ENCODE data around the gene ETV3. TPM values are rescaled to one million over a fixed set of nuclear protein-coding genes. Genes with fewer than 3 reads are reported as not detected.

The ETV3 gene
- total and polyA plus RNA-seq, 2 donors from 2014 or later, result 3.5 to 24.8 TPM

DNA sequence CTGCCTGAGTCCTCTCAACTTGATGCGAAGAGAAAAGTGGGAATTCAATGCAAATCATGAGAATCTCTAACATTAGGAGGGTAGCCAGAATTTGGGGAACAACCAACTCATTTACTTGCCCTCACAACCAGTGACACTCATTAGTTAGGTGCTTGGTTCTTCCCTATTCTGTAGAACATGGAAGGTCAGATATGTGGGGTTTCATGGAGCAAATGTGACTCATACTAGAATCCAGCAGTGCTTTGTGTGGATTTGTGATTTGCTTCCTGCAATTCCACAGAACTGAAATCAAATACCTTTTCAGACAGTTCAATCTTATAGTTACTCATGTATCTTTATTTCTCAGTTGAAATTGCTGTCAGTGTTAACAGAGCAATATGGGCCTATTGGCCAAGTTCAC lies 6.9 kb upstream of the ETV3 start:
- Histone ChIP-seq H3K27ac (ENCODE audit: low read depth in 2 of 2, low read length in 2 of 2) (no peak overlapping the region), H3K27me3 (ENCODE audit: control insufficient read depth, insufficient read depth, low read length) (no peaks in the 10 kb centered on the region), H3K9ac (ENCODE audit: low read length in 3 of 3) (no peak overlapping the region), H3K9me3 (ENCODE audit: control insufficient read depth in 2 of 3, insufficient read depth in 1 of 3, low read length in 3 of 3) (no peaks in the 10 kb centered on the region), H3K4me1 (ENCODE audit: control insufficient read depth in 2 of 3, insufficient read depth in 2 of 3, low read depth in 1 of 3, low read length in 3 of 3) (peaks cover 0 to 9% (median 3%) of the 10 kb centered on the region in 3 donors), H3K4me3 (ENCODE audit: low read length in 3 of 3) (no peak overlapping the region), H3K36me3 (ENCODE audit: control insufficient read depth in 2 of 3, insufficient read depth in 3 of 3, low read length in 3 of 3) (no peaks in the 10 kb centered on the region)
- TF ChIP-seq, protein P1, sequence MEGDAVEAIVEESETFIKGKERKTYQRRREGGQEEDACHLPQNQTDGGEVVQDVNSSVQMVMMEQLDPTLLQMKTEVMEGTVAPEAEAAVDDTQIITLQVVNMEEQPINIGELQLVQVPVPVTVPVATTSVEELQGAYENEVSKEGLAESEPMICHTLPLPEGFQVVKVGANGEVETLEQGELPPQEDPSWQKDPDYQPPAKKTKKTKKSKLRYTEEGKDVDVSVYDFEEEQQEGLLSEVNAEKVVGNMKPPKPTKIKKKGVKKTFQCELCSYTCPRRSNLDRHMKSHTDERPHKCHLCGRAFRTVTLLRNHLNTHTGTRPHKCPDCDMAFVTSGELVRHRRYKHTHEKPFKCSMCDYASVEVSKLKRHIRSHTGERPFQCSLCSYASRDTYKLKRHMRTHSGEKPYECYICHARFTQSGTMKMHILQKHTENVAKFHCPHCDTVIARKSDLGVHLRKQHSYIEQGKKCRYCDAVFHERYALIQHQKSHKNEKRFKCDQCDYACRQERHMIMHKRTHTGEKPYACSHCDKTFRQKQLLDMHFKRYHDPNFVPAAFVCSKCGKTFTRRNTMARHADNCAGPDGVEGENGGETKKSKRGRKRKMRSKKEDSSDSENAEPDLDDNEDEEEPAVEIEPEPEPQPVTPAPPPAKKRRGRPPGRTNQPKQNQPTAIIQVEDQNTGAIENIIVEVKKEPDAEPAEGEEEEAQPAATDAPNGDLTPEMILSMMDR (IDR thresholded peaks at IDR 0.05; ENCODE audit: borderline replicate concordance, extremely low read depth, insufficient read depth), result no peak
- intact Hi-C loops (cut with DNase I), result no loop called here
- FAIRE-seq, result no peak
- DNase-seq, result no peak

DNA sequence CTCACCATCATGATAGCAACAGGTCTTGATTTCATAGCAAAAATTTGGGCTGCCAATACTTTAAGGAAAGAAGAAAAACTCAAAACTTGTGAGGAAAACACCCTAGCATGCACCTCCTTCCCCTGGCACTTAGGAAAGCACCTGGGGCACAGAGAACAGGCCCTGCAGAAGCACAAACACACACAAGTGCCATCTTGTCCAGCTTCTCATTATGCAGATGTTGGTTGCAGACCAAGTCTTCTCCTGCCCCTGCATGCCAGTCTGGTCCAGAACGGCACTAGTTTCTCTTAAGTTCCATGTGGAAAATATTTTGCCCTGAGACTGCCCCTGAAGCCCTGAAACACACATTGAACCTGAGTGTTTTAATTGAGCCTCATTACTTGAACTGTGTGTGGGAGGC lies 6.3 kb upstream of the ETV3 start:
- FAIRE-seq, result no peak
- Histone ChIP-seq H3K9ac (ENCODE audit: low read length in 3 of 3) (no peak overlapping the region), H3K9me3 (ENCODE audit: control insufficient read depth in 2 of 3, insufficient read depth in 1 of 3, low read length in 3 of 3) (no peaks in the 10 kb centered on the region), H3K27ac (ENCODE audit: low read depth in 2 of 2, low read length in 2 of 2) (no peak overlapping the region), H3K4me3 (ENCODE audit: low read length in 3 of 3) (no peak overlapping the region), H3K36me3 (ENCODE audit: control insufficient read depth in 2 of 3, insufficient read depth in 3 of 3, low read length in 3 of 3) (no peaks in the 10 kb centered on the region), H3K27me3 (ENCODE audit: control insufficient read depth, insufficient read depth, low read length) (no peaks in the 10 kb centered on the region), H3K4me1 (ENCODE audit: control insufficient read depth in 2 of 3, insufficient read depth in 2 of 3, low read depth in 1 of 3, low read length in 3 of 3) (peaks cover 0 to 9% (median 3%) of the 10 kb centered on the region in 3 donors)
- no peak for DNase-seq
- intact Hi-C loops (cut with DNase I), result no loop called here
- TF ChIP-seq, protein P1 (IDR thresholded peaks at IDR 0.05; ENCODE audit: borderline replicate concordance, extremely low read depth, insufficient read depth), result no peak

DNA sequence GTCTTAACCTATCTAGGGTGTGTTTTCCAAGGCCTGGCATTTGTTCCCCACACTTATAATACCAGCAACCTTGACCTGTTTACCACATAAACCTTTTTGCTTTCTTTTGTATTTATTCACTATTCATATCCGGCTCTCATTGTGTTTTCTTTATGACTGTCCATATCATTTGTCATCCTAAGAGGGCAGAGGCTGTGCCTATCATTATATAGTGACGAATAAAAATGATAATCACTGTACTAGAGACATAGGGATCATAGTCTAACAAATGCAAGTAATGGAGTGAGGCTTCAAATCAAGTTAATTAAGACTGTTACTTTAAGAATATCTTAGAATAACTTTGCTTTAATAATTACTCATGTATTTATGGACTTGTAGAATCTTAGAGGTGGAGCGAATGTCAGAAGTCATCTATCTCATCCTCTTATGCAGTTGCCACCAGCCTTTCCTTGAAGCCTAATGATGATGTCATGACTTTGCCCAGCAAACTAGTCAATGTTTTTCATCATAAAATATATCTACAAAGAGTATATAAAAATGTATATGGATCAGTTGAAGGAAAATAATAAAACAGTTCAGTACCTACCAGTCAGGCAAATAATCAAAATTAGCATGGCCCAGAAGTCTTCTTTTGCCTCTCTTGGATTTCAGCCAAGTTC lies 4.7 kb upstream of the ETV3 start:
- DNase-seq (no peak), FAIRE-seq (no peak)
- no peak overlapping the region for H3K9ac ChIP-seq (ENCODE audit: low read length in 3 of 3)
- H3K4me3 ChIP-seq (ENCODE audit: low read length in 3 of 3), result no peak overlapping the region
- H3K27ac ChIP-seq (ENCODE audit: low read depth in 2 of 2, low read length in 2 of 2), result no peak overlapping the region
- H3K9me3 ChIP-seq (ENCODE audit: control insufficient read depth in 2 of 3, insufficient read depth in 1 of 3, low read length in 3 of 3), result no peaks in the 10 kb centered on the region
- peaks cover 0 to 3% (median 1%) of the 10 kb centered on the region in 3 donors for H3K4me1 ChIP-seq (ENCODE audit: control insufficient read depth in 2 of 3, insufficient read depth in 2 of 3, low read depth in 1 of 3, low read length in 3 of 3)
- no peaks in the 10 kb centered on the region for H3K27me3 ChIP-seq (ENCODE audit: control insufficient read depth, insufficient read depth, low read length)
- no peaks in the 10 kb centered on the region for H3K36me3 ChIP-seq (ENCODE audit: control insufficient read depth in 2 of 3, insufficient read depth in 3 of 3, low read length in 3 of 3)
- intact Hi-C loops (cut with DNase I), result no loop called here
- TF ChIP-seq, protein P1 (IDR thresholded peaks at IDR 0.05; ENCODE audit: borderline replicate concordance, extremely low read depth, insufficient read depth), result no peak

DNA sequence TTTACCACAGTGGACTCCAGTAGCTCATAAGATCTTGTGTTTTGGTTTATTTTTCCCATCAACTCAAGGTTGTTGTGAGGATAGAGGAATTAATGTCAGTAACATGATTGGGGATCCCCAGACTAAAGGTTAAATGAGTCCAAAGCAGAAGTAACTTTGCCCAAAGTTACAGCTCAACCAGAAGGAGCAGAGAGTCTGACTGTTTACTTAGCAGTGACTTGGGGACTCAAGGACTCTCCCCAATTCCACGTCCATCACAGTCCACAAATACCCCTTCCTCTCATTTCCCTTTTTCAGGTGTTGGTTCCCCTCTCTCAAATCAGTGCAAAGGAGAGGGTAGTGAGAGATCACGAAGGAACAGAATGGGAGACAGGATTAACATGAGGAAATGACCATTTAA lies 4.0 kb upstream of the ETV3 start:
- no peak overlapping the region for H3K9ac ChIP-seq (ENCODE audit: low read length in 3 of 3)
- H3K36me3 ChIP-seq (ENCODE audit: control insufficient read depth in 2 of 3, insufficient read depth in 3 of 3, low read length in 3 of 3), result no peaks in the 10 kb centered on the region
- intact Hi-C loops (cut with DNase I), result no loop called here
- H3K4me1 ChIP-seq (ENCODE audit: control insufficient read depth in 2 of 3, insufficient read depth in 2 of 3, low read depth in 1 of 3, low read length in 3 of 3), result peaks cover 0 to 6% (median 0%) of the 10 kb centered on the region in 3 donors
- DNase-seq, result no peak
- FAIRE-seq, result no peak
- H3K27me3 ChIP-seq (ENCODE audit: control insufficient read depth, insufficient read depth, low read length), result no peaks in the 10 kb centered on the region
- no peak overlapping the region for H3K4me3 ChIP-seq (ENCODE audit: low read length in 3 of 3)
- H3K27ac ChIP-seq (ENCODE audit: low read depth in 2 of 2, low read length in 2 of 2), result no peak overlapping the region
- TF ChIP-seq, protein P1 (IDR thresholded peaks at IDR 0.05; ENCODE audit: borderline replicate concordance, extremely low read depth, insufficient read depth), result no peak
- H3K9me3 ChIP-seq (ENCODE audit: control insufficient read depth in 2 of 3, insufficient read depth in 1 of 3, low read length in 3 of 3), result no peaks in the 10 kb centered on the region
